ENCODE measurements around the gene TOMM34. TPM values are rescaled to one million over a fixed set of nuclear protein-coding genes. Genes with fewer than 3 reads are reported as not detected.

Gene TOMM34
- total RNA-seq, 1 experiment from 2014 or later: 37.5 TPM

GRCh38 chr20:44917399-44917798 lies 42.8 kb downstream of the TOMM34 start:
- Histone ChIP-seq H2BK12ac (ENCODE audit: insufficient read length, low read depth, low read length) (no peak overlapping the region), H2BK15ac (ENCODE audit: low read depth, low read length) (no peak overlapping the region), H3K4me2 (ENCODE audit: insufficient read depth, insufficient read length, low read length) (no peak overlapping the region), H3K9ac (ENCODE audit: extremely low read depth, insufficient read length, low read length) (no peak overlapping the region), H3K27me3 (ENCODE audit: insufficient read depth, low read length) (no peaks in the 10 kb centered on the region), H2BK120ac (ENCODE audit: low read depth, low read length, poor library complexity, severe bottlenecking) (no peak overlapping the region), H4K5ac (ENCODE audit: insufficient read length, low read depth, low read length) (no peak overlapping the region), H3T11ph (ENCODE audit: low read length) (no peak overlapping the region), H3K79me1 (ENCODE audit: insufficient read depth, low read depth, low read length, poor library complexity, severe bottlenecking) (no peaks in the 10 kb centered on the region), H3K9me3 (ENCODE audit: control insufficient read depth, low read depth, low read length) (no peaks in the 10 kb centered on the region), H3K79me2 (ENCODE audit: insufficient read depth, low read length) (no peaks in the 10 kb centered on the region), H2AK5ac (ENCODE audit: insufficient read length, low read length) (no peak overlapping the region), H3K18ac (ENCODE audit: insufficient read length, low read depth, low read length) (no peak overlapping the region), H3K56ac (ENCODE audit: insufficient read length, low read depth, low read length) (no peak overlapping the region), H3K23me2 (ENCODE audit: insufficient read length, low read depth, low read length, poor library complexity, severe bottlenecking) (no peaks in the 10 kb centered on the region), H3K4me1 (ENCODE audit: insufficient read depth, low read length) (no peaks in the 10 kb centered on the region; the same call in 1 of the 2 replicates), H2BK5ac (ENCODE audit: insufficient read length, low read length) (no peak overlapping the region), H2BK20ac (ENCODE audit: low read depth, low read length, poor library complexity, severe bottlenecking) (no peak overlapping the region), H2AFZ (ENCODE audit: low read length) (no peak overlapping the region), H4K8ac (replicated peaks; ENCODE audit: insufficient read length, low read depth, low read length) (no peak overlapping the region), H3K4ac (ENCODE audit: low read depth, low read length) (no peak overlapping the region), H4K20me1 (ENCODE audit: control insufficient read depth, insufficient read depth, insufficient read length) (no peaks in the 10 kb centered on the region), H4K91ac (ENCODE audit: insufficient read length, low read depth, low read length) (no peak overlapping the region), H3K14ac (ENCODE audit: insufficient read depth, low read length) (no peak overlapping the region), H3K27ac (ENCODE audit: insufficient read length, low read depth, low read length) (no peak overlapping the region), H3K23ac (ENCODE audit: insufficient read length, low read depth, low read length) (no peak overlapping the region)
- Mint-ChIP-seq H3K27ac (no peak overlapping the region), H3K36me3 (ENCODE audit: insufficient read depth in 1 of 3, low read depth in 3 of 3) (peaks cover 29 to 75% (median 63%) of the 10 kb centered on the region in 3 experiments; a peak in 6 of 7 replicates), H3K9me3 (no peaks in the 10 kb centered on the region), H3K4me3 (no peak overlapping the region), H3K4me1 (peaks cover 4 to 9% of the 10 kb centered on the region in 2 experiments), H3K27me3 (ENCODE audit: low read depth) (no peaks in the 10 kb centered on the region)
- no CpG with 5 or more reads among the region's 2 CpGs for WGBS (ENCODE audit: extremely low coverage, insufficient read length, low lambda C conversion rate)
- TF ChIP-seq CTCF (conservative IDR thresholded peaks at IDR 0.05): no peak
- DNase-seq: no peak
